GM12801 (cell line): ENCODE measurements around the gene CTDSP1.

ENCODE experiments used
- TF ChIP-seq, protein P1 (sequence below): IDR thresholded peaks from one replicate; pipeline ENCODE4 v1.5.1; 2011; ENCODE audit warnings: control low read depth; ENCODE audit not compliant: insufficient read length; ENCODE audit errors: extremely low read depth

Gene CTDSP1

GRCh38 chr2:218444692-218445357 is 45.2 kb downstream of the CTDSP1 start:
- TF ChIP-seq, protein P1, sequence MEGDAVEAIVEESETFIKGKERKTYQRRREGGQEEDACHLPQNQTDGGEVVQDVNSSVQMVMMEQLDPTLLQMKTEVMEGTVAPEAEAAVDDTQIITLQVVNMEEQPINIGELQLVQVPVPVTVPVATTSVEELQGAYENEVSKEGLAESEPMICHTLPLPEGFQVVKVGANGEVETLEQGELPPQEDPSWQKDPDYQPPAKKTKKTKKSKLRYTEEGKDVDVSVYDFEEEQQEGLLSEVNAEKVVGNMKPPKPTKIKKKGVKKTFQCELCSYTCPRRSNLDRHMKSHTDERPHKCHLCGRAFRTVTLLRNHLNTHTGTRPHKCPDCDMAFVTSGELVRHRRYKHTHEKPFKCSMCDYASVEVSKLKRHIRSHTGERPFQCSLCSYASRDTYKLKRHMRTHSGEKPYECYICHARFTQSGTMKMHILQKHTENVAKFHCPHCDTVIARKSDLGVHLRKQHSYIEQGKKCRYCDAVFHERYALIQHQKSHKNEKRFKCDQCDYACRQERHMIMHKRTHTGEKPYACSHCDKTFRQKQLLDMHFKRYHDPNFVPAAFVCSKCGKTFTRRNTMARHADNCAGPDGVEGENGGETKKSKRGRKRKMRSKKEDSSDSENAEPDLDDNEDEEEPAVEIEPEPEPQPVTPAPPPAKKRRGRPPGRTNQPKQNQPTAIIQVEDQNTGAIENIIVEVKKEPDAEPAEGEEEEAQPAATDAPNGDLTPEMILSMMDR, result no peak

GRCh38 chr2:218445602-218446001 is 45.9 kb downstream of the CTDSP1 start:
- TF ChIP-seq, protein P1, result no peak

- TF ChIP-seq, protein P1, result no peak
Measured at GRCh38 chr2:218446547-218446946, 46.9 kb downstream of the CTDSP1 start.

GRCh38 chr2:218447072-218447471 is 47.4 kb downstream of the CTDSP1 start:
- TF ChIP-seq, protein P1, result no peak

DNA sequence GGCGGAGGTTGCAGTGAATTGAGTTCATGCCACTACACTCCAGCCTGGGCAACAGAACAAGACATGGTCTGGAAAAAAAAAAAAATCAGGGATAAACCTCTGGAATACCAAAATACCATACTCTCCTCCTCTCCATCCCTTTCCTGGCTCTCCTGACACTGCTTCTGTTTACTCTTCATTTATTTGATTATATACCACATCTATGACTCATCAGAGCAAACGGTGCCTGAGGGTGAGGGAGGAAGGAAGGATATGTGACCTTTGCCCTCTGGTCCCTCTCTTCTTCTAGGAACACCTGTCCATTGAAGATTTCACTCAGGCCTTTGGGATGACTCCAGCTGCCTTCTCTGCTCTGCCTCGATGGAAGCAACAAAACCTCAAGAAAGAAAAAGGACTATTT is 49.3 kb downstream of the CTDSP1 start:
- TF ChIP-seq, protein P1, result no peak

DNA sequence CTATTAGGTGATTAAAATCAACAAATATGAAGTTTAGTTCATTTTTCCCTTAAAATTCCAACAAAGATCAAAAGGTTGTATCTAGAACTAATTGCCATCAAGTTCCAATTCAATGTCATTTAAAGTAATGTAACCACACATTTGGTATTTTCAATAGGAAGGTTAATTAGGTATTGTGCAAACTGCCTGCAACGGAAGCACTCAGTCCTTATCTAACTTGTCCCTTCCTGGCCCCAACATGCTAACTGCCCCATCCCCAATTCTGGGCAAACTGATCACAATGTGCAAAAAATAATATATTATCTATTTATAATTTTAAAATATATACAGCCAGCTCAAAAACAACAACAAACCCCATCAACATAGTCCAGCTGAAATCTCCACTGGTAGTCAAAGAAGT is 52.4 kb downstream of the CTDSP1 start:
- TF ChIP-seq, protein P1, result no peak
